Measurements from ENCODE around the gene GPR87. TPM values are rescaled to one million over a fixed set of nuclear protein-coding genes. Genes with fewer than 3 reads are reported as not detected.

Gene GPR87
- total RNA-seq, 1 experiment from 2014 or later = 51.8 TPM

DNA sequence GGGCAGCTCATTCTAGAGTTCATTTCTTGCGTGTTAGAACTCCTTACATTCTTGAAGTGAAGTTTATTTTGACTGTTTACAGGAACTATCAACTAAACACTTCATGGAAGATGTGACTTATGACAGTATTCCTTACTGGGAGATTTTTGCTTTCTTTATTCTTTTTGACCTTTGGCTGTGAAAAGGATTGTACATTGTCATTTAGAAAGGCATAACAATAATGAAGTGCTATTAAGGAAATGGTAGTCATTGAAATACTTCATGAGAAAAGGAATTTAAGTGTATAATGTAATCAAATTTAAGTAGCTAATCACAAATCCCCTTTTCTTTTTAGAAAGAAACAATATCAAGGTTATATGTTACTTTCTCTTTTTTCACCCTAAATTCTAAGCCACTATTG, 49.6 kb downstream of the GPR87 start:
- no peak for DNase-seq (ENCODE audit: unreplicated experiment)
- Mint-ChIP-seq H3K27ac (ENCODE audit: low read depth, unreplicated experiment) (no peak overlapping the region), H3K4me3 (ENCODE audit: unreplicated experiment) (no peak overlapping the region), H3K36me3 (ENCODE audit: insufficient read depth, unreplicated experiment) (no peaks in the 10 kb centered on the region), H3K27me3 (ENCODE audit: insufficient read depth, unreplicated experiment) (no peaks in the 10 kb centered on the region), H3K4me1 (ENCODE audit: insufficient read depth, unreplicated experiment) (no peaks in the 10 kb centered on the region), H3K9me3 (ENCODE audit: unreplicated experiment) (no peaks in the 10 kb centered on the region)
- ChIA-PET CTCF (interaction anchor here (0.5 to 2.7 kb wide), 7 partner anchors 13 to 387 kb away, joined by 3 to 18 read pairs (median 5); no protein-coding TSS in a partner anchor), POLR2A (no interaction called here)
- TF ChIP-seq, protein P1, sequence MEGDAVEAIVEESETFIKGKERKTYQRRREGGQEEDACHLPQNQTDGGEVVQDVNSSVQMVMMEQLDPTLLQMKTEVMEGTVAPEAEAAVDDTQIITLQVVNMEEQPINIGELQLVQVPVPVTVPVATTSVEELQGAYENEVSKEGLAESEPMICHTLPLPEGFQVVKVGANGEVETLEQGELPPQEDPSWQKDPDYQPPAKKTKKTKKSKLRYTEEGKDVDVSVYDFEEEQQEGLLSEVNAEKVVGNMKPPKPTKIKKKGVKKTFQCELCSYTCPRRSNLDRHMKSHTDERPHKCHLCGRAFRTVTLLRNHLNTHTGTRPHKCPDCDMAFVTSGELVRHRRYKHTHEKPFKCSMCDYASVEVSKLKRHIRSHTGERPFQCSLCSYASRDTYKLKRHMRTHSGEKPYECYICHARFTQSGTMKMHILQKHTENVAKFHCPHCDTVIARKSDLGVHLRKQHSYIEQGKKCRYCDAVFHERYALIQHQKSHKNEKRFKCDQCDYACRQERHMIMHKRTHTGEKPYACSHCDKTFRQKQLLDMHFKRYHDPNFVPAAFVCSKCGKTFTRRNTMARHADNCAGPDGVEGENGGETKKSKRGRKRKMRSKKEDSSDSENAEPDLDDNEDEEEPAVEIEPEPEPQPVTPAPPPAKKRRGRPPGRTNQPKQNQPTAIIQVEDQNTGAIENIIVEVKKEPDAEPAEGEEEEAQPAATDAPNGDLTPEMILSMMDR (IDR thresholded peaks at IDR 0.05; ENCODE audit: unreplicated experiment) = no peak
- intact Hi-C loops (cut with micrococcal nuclease) = no loop called here
- no TSS peak for BruUV-seq (replicated peaks)

DNA sequence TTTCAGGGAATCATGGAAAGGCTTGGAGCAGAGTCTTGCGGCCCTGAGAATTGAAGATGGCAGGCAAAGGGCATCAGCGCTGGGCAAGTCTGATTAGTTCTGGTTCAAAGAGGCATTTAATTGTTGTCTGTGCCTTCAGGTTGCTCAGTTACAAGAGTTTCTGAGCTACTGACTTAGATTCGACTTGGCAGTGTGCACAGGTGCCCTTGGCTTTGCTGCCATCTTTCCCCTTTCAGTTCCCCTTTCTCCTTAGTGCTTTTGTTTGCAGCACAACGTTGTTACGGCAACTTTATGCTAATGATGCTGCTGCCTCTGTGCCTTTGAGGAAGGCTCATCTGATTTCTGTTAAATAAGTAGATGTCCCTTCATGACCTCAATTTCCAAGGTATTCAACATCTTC, 50.8 kb downstream of the GPR87 start:
- Mint-ChIP-seq H3K4me1 (ENCODE audit: insufficient read depth, unreplicated experiment) (no peaks in the 10 kb centered on the region), H3K9me3 (ENCODE audit: unreplicated experiment) (no peaks in the 10 kb centered on the region), H3K27me3 (ENCODE audit: insufficient read depth, unreplicated experiment) (no peaks in the 10 kb centered on the region), H3K27ac (ENCODE audit: low read depth, unreplicated experiment) (no peak overlapping the region), H3K36me3 (ENCODE audit: insufficient read depth, unreplicated experiment) (no peaks in the 10 kb centered on the region), H3K4me3 (ENCODE audit: unreplicated experiment) (no peak overlapping the region)
- no TSS peak for BruUV-seq (replicated peaks)
- CTCF ChIA-PET = interaction anchor here (0.5 to 1.6 kb wide), 3 partner anchors 31 to 97 kb away, joined by 3 to 5 read pairs (median 4); no protein-coding TSS in a partner anchor
- intact Hi-C loops (cut with micrococcal nuclease) = no loop called here
- POLR2A ChIA-PET = no interaction called here
- no peak for DNase-seq (ENCODE audit: unreplicated experiment)
- TF ChIP-seq, protein P1 (IDR thresholded peaks at IDR 0.05; ENCODE audit: unreplicated experiment) = no peak

DNA sequence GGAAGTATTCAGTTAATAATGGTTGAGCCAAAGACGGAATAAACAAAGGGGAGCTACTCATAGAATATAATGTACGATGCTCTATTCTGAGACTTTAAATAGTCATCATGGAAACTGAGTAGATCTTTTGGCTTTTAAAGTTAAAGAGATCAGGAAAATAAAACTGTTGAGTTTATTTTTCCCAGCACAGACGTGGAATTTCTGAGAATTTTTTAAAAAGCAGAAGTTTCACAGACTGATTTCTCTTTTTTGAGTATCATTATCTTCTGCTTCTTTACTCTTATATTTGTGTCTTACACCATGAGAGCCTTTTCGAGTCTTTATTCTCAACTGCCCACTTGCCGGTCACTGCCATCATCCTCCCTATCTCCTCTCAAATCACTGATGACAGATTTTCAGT, 51.5 kb downstream of the GPR87 start:
- intact Hi-C loops (cut with micrococcal nuclease) = no loop called here
- no peaks in the 10 kb centered on the region for H3K27me3 Mint-ChIP-seq (ENCODE audit: insufficient read depth, unreplicated experiment)
- DNase-seq (ENCODE audit: unreplicated experiment) = no peak
- POLR2A ChIA-PET = no interaction called here
- BruUV-seq (replicated peaks) = no TSS peak
- no peak overlapping the region for H3K27ac Mint-ChIP-seq (ENCODE audit: low read depth, unreplicated experiment)
- CTCF ChIA-PET = interaction anchor here (0.5 to 1.3 kb wide), 2 partner anchors 37 to 97 kb away, joined by 3 to 4 read pairs; no protein-coding TSS in a partner anchor
- H3K4me3 Mint-ChIP-seq (ENCODE audit: unreplicated experiment) = no peak overlapping the region
- H3K36me3 Mint-ChIP-seq (ENCODE audit: insufficient read depth, unreplicated experiment) = no peaks in the 10 kb centered on the region
- H3K9me3 Mint-ChIP-seq (ENCODE audit: unreplicated experiment) = no peaks in the 10 kb centered on the region
- no peaks in the 10 kb centered on the region for H3K4me1 Mint-ChIP-seq (ENCODE audit: insufficient read depth, unreplicated experiment)
- TF ChIP-seq, protein P1 (IDR thresholded peaks at IDR 0.05; ENCODE audit: unreplicated experiment) = no peak

DNA sequence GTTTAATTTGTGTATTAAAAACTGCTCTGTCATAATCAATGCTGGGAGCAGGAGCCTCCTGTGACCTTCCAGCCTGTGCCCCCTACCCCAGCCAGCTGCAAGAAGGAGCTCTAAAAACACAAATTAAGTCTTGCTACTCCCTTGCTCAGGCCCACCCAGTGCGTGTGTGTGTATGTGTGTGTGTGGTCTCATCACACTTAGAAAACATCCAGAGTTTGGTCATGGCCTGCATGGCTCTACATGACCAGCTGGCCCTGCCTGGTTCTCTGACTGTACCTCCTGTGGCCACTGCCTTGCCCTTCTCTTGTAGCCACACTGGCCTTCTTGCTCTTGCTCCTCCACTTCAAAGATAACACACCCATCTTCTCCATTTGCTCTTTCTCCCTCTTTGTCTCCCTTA, 52.0 kb downstream of the GPR87 start:
- Mint-ChIP-seq H3K27me3 (ENCODE audit: insufficient read depth, unreplicated experiment) (no peaks in the 10 kb centered on the region), H3K36me3 (ENCODE audit: insufficient read depth, unreplicated experiment) (no peaks in the 10 kb centered on the region), H3K4me1 (ENCODE audit: insufficient read depth, unreplicated experiment) (no peaks in the 10 kb centered on the region), H3K9me3 (ENCODE audit: unreplicated experiment) (no peaks in the 10 kb centered on the region), H3K27ac (ENCODE audit: low read depth, unreplicated experiment) (no peak overlapping the region), H3K4me3 (ENCODE audit: unreplicated experiment) (no peak overlapping the region)
- BruUV-seq (replicated peaks) = no TSS peak
- DNase-seq (ENCODE audit: unreplicated experiment) = no peak
- POLR2A ChIA-PET = no interaction called here
- intact Hi-C loops (cut with micrococcal nuclease) = no loop called here
- CTCF ChIA-PET = interaction anchor here (1.3 to 1.6 kb wide), 2 partner anchors 18 to 97 kb away, joined by 3 to 5 read pairs; no protein-coding TSS in a partner anchor
- TF ChIP-seq, protein P1 (IDR thresholded peaks at IDR 0.05; ENCODE audit: unreplicated experiment) = no peak
